Astrocyte of the hippocampus (primary cell): Measurements from ENCODE around the gene SH3PXD2A.
"Not testable (repeated sequence)": the region's sequence is repeated elsewhere in the genome, so short reads cannot be mapped to it uniquely, and the experiment has no call there.

Source experiments
- DNase-seq: peaks from one replicate; pipeline ENCODE4 v3.0.0; 2011; ENCODE audit warnings: low read depth, low spot score

SH3PXD2A gene

GRCh38 chr10:103813312-103813711 lies 42.1 kb downstream of the SH3PXD2A start:
- DNase-seq: not testable (repeated sequence)

DNA sequence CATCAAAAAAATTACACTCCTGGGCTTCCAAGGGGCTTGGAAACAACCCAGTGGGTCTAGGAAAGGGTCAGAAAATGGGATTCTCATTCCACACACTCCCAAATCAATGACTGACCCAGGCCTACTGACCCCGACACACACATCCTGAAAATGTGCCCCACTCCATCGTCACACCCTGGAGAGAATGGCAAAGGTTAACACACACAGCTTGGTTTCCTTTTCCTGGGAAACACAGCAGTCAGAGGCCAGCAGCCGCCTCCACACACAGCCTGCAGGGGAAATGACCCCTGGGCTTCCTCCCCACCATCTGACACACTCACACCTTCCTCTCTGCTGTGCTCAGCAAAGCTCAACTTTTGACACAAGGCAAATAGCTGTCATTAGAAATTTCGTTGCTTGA lies 42.9 kb downstream of the SH3PXD2A start:
- no peak for DNase-seq

GRCh38 chr10:103812004-103812403 lies 43.4 kb downstream of the SH3PXD2A start:
- DNase-seq: no peak

DNA sequence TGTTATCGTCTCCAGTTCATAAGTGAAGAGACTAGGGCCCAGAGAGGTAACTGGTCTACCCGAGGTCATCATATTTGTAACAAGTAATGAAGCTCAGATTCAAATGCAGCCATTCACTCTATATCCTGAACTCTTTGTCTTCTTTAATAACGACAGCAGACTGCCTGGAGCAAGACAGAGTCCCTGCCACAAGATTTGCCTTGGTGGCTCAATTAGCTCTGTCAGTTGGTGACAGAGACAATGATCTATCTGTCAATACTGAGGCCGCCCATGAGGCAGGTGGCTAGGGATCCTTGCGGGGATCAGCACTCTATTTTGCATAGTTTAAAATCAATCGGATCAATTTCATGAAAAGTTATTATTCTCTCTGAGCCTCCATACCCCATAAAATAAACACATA lies 43.9 kb downstream of the SH3PXD2A start:
- no peak for DNase-seq

DNA sequence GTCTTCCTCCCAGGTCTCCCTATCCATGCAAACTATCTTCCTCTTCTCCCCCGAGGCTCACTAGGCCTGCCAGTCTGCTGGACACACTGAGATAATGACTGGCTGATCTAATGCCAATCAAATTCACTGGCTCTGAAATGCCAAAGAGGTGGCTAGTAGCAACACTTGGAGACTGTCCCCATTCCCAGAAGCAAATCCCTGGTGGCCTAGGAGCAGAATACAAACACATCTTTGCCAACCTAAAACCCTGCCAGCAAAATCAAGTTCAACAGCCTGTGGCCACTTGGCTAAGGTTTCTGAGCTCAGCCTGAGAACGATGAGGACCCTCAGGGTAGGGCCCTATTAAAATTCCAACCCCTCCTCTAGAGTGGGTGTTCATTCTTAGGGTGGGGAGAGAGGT lies 46.6 kb downstream of the SH3PXD2A start:
- no peak for DNase-seq

DNA sequence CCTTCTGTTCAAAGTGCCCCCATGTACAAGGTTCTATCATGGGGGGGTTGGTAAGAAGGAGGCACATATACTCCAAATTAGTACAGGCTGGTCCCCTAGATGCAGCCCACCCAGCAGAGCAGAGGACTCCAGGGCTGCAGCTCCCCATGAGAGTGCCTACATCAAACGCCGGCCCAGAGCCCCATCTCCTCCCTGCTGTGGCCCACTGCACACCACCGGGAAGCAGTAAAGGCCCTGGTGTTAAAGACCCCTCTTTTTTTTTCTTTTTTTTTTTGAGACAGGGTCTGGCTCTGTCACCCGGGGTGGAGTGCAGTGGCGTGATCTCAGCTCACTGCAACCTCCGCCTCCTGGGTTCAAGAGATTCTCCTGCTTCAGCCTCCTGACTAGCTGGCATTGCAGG lies 47.4 kb downstream of the SH3PXD2A start:
- DNase-seq: no peak

DNA sequence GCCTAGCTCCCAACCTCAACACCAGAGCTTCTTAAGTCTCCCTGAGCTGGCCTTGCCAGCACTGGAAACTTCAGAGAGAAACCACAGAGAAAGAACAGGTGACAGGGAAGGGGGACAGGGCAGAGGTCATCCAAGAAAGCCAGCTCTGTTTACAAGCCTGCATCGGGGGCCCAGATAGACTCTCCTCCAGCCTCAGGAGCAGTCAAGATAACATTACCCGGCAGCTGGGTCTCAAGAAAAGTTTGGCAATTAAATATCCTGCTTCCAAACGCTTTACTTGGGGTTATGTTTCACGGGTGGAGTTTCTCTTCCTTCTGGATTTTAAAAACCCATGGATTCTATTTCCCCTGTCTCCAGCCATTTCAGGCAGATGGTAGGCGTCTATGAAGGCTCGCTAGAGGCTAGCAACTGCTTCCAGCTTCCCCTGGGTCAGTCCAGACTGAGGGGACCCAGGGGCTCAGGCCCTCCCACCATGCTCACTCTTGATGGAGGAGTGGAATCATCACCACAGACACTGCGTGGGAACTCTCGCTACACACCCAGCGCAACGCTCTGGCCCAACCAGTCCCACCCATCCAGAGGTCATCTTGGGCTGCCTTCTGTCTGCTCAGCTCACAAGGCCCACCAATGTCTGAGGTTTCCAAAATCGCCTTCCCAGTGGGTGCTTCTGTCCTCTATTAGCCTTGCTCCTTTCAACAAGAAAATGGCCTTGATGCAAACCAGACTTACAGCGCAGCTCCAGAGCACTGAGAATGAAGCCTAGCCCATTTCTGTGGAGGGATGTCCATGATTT lies 48.8 kb downstream of the SH3PXD2A start:
- DNase-seq: no peak

DNA sequence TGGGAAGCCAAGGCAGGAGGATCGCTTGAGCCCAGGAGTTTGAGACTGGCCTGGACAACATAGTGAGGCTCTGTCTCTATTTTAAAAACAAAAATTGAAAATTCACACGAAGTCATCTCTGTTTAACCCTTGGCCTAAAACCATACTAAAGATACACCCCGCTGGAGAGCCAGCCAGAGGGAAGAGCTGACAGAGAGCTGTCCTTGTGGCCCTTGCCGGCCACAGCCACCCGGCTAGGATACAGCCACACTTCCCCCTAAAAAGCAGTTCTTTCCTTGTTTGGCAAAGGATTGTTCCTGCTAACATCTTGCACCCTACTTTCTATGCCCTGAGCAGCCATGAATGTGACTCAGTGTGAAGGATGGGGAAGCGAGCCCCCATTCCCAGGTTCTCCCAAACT lies 49.6 kb downstream of the SH3PXD2A start:
- DNase-seq: no peak

GRCh38 chr10:103804871-103805270 lies 50.5 kb downstream of the SH3PXD2A start:
- DNase-seq: no peak

GRCh38 chr10:103803941-103804340 lies 51.4 kb downstream of the SH3PXD2A start:
- DNase-seq: no peak

GRCh38 chr10:103802637-103803353 lies 52.6 kb downstream of the SH3PXD2A start:
- DNase-seq: no peak

DNA sequence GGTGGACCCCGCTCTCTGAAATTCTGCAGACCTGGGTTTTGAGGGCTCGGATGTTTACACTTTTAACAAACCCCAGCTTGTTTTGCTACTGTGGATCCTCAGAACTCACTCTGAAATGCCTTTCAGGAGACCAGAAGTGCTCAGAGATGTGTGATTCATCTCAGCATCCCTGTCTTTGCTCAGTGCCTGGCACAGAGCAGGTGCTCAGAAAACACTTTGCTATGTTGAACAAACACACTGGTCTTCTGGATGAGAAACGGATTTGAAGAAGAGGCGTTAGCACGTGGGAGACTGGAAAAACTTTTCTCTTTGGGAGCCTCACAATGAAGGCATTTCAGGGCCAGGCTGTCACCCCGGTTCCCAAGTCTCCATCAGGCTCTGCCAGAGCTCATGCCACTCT lies 53.3 kb downstream of the SH3PXD2A start:
- DNase-seq: no peak

GRCh38 chr10:103800789-103801540 lies 54.4 kb downstream of the SH3PXD2A start:
- no peak for DNase-seq

DNA sequence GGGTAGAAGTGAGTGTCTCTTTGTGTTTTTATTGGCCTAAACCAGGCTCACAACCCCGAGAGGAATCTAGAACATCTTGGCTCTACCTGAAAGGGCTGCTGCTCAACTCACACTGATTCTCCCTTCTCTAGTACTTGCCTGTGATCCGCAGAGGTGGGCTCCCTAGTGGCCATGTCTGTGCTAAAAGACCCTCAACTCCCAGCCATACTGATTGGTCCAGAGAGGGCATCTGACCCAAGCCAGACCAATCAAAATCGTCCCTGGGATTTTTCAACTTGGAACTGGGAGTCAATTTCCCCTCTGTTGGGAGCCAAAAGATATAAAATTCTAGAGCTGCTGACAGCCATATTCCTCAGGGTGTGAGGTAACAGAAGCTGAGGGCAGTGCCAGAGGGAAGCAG lies 55.3 kb downstream of the SH3PXD2A start:
- no peak for DNase-seq

DNA sequence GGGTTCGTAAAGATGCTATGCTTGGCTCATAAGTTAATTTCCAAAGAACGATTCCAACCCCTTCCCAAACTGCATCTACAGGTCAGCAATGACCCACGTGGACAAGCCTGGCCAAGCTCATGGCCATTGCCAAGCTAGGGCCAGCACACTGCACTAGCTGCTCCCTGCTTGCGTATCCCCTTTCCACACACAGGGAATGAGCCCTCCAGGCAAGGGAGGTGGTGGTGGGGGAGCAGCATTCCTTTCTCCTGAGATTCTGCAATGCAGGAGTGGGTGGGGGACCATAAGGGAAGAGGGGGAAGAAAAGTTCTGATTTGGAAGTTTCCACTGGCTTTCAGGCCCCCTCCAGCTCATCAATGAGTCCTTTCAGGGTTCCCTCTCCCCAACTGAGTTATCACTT lies 56.0 kb downstream of the SH3PXD2A start:
- no peak for DNase-seq

DNA sequence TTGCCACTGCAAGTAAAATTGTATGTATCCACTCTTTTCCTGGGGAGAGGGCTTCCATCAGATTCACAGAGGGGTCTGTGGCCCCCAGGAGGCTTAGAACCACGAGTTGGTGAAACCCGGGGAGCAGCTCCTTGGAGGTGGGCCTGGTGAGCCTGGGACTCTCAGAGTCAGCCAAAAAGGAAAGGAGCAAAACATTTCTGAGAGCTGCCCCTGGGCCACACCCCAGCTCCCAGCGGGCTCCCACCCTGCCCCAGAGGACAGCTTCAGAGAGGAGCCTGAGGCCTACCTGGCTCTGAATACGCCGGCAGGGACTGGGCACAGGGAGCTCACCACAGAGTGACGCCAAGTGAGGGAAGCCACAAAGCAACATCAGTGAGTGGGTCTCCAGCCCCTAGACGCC lies 56.9 kb downstream of the SH3PXD2A start:
- no peak for DNase-seq

DNA sequence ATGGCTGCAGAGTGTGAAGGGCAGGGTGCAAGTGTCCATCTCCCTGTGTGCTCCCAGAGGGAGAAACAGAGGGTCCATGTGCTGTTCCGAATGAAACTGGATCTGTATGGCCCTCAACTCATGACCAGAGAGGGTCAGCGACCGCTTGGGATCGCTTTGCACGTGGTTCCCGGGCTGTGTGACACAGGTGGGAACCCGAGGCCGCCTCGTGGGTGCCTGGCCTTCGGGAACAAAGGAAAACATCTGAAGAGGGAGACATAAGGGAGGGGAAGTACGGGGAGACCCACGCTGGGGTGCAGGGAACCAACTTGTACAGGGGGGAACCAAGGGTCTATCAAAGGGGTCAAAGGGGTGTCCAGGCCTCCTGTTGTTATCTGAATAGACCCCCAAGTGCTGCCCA lies 57.5 kb downstream of the SH3PXD2A start:
- no peak for DNase-seq

GRCh38 chr10:103795634-103796270 lies 59.6 kb downstream of the SH3PXD2A start:
- no peak for DNase-seq

DNA sequence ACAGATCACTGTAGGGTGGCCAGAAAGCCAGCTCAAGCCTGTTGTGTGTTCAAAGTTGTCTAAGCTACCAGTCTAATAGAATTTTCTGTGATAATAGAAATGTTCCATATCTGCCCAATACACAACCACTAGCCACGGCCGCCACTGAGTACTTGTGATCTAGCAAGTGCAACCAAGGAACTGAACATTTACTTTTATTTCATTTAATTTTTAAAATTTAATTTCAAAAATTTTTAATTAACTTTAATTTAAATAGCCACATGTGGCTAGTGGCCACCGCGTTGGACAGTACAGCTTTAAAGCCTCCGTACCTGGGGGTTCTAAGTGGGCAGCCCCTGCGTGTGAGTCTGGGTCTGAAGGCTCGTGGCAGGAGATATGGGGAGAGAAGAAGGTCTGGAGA lies 60.4 kb downstream of the SH3PXD2A start:
- no peak for DNase-seq

- DNase-seq: no peak
These were observed 61.2 kb downstream of the SH3PXD2A start for GRCh38 chr10:103793920-103794883.

GRCh38 chr10:103793429-103793828 lies 61.9 kb downstream of the SH3PXD2A start:
- DNase-seq: no peak
